Heart right ventricle (tissue), 16 donors: ENCODE results near the gene IGF2R. TPM values are rescaled to one million over a fixed set of nuclear protein-coding genes. Genes with fewer than 3 reads are reported as not detected.
A peak's percentile ranks its signal among the peaks of the same experiment; 100 is the strongest.

ENCODE experiments used
- ATAC-seq, 8 donors: fragments of 200-7000 bp; cut with Tn5 transposase; one replicate each; pipeline ENCODE4 v1.9.1; 2020; ENCODE audit warnings: mild to moderate bottlenecking in 8 of 8, moderate library complexity in 8 of 8, moderate number of reproducible peaks in 1 of 8
- DNase-seq, 2 donors: peaks; one replicate each; pipeline ENCODE4 v3.0.0-alpha.2; 2020
- H3K27ac ChIP-seq, 10 donors: fragments of 200-600 bp; sonication (generic) in 2 of 10; one replicate each; pipeline versions ENCODE4 v1.5.0 to v1.8.0; 2020 to 2022; ENCODE audit warnings: mild to moderate bottlenecking in 3 of 10
- H3K27me3 ChIP-seq, 7 donors: fragments of 200-600 bp; one replicate each; pipeline ENCODE4 v1.8.0; 2021 to 2022; ENCODE audit warnings: mild to moderate bottlenecking in 2 of 7
- H3K36me3 ChIP-seq, 9 donors: fragments of 200-600 bp; sonication (generic) in 1 of 9; one replicate each; pipeline versions ENCODE4 v1.5.0 to v1.8.0; 2020 to 2022; ENCODE audit warnings: mild to moderate bottlenecking in 2 of 9
- H3K4me1 ChIP-seq, 9 donors: fragments of 200-600 bp; sonication (generic) in 1 of 9; one replicate each; pipeline versions ENCODE4 v1.5.0 to v1.8.0; 2020 to 2022; ENCODE audit warnings: mild to moderate bottlenecking in 4 of 9
- H3K4me3 ChIP-seq, 10 donors: fragments of 200-600 bp; sonication (generic) in 2 of 10; one replicate each; pipeline versions ENCODE4 v1.5.0 to v1.8.0; 2020 to 2022; ENCODE audit warnings: mild to moderate bottlenecking in 7 of 10, moderate library complexity in 2 of 10
- H3K9me3 ChIP-seq, 11 donors: fragments of 200-600 bp in 10 of 11; sonication (generic) in 2 of 11; one replicate each; pipeline versions ENCODE4 v1.5.0 to v1.8.0; 2013 to 2022; ENCODE audit warnings: mild to moderate bottlenecking in 2 of 11, control low read depth in 1 of 11, moderate library complexity in 1 of 11
- WGBS, 2 donors: extraction: QIAGEN DNeasy Blood & Tissue Kit; methylation state at CpG; one replicate each; pipeline ENCODE4 v1.1.7; 2013; ENCODE audit warnings: inconsistent platforms in 1 of 2; 5-methylcytosine and 5-hydroxymethylcytosine counted together
- intact Hi-C, 10 donors: fragments of 100-400 bp; cut with DNase I; formaldehyde crosslinking; loops; one replicate each; pipeline versions ENCODE4 v1.11.1 to v1.14.2; 2022
- polyA plus RNA-seq, 2 donors: library from polyadenylated mRNA; stranded (reverse); fragments of 200-250 nt; gene quantifications; one replicate each; pipeline ENCODE4 v1.2.3, GENCODE V29; 2013
- total RNA-seq, 10 donors: library from RNA; stranded (reverse); fragmentation: NEBNext Ultra II Directional in 3 of 10; extraction: Animal tissue kit (Norgen Biotek cat#: 25700) in 3 of 10; gene quantifications; one replicate each; pipeline versions ENCODE4 v1.2.1 to v1.2.4, GENCODE V29; 2021 to 2023
- TF ChIP-seq, protein P1 (sequence below), 9 donors: fragments of 200-600 bp; sonication (generic) in 2 of 9; IDR thresholded peaks; one replicate each; pipeline versions ENCODE4 v1.5.0 to v1.8.0; 2021 to 2022; ENCODE audit warnings: antibody characterized with exemption in 9 of 9, mild to moderate bottlenecking in 5 of 9, moderate library complexity in 1 of 9
- donor health status: Arrhythmogenic right ventricular cardiomyopathy.
- donor health status: ischemic (EF 13 %, LVEDD 7.1; RV severe dilation, severe dysfunction).
- donor health status: healthy with polysubstance abuse.
- donor health status: DM: no; HTN: yes; CAD: no.
- donor health status: DM: no; HTN: no; CAD: no.
- donor health status: ischemic (EF 25% LVEDD 6.9; RV normal size, moderate dysfunction).
- donor health status: ischemic (EF 25% LVEDD 5.7; RV mildly dilated, moderate dysfunction).
- donor health status: healthy.
- donor health status: DM: yes; HTN: yes; CAD: no.
- donor health status: Ischemic cardiomyopathy.
- donor health status: ischemic (EF 35%, LVEDD 5.7; RV mildly dilated, moderate dysfunction).
- donor health status: nonischemic (EF 11% LVEDD 7.7; RV severe dilation, severe dysfunction).
- donor health status: DM: yes; HTN: yes; CAD: no.
- donor health status: PGD.
- donor health status: ischemic (EF 29% LVEDD 5.4; RV normal size, mild dysfunction).
- donor health status: nonischemic (EF 23%, LVEDD 6.1; RV moderate dilation, normal function).

IGF2R gene
- total and polyA plus RNA-seq, 12 donors: 13.7 to 95.6 (median 70.2) TPM

DNA sequence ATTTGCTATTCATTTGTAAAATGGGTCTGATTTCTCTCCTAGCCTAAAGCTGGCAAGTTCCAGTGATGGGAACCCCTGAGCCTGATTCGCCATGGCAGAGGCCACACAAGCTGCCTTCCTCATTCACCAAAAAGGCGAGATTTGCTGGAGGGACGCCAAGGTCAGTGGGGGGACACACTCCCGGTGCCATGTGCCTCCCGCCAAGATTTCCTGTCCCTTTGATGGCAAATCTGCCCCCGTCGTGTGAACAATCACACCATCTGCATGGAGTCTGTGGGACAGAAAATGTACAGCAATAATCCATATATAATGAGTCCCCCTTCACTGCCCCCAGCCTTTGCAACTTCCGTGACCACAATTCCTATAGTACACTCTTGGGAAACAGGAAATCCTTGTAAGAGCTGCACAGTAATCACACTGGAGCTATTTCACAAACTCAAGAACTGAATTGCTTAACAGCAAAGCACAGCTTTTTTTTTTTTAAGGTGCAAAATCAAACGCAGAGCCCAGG is 15.7 kb upstream of the IGF2R start:
- WGBS, 2 donors: 37 to 55% methylated on average over 9 of the region's 9 CpGs
- intact Hi-C loops: no loop called here
- Histone ChIP-seq H3K4me1 (peaks cover 0 to 36% (median 24%) of the 10 kb centered on the region in 9 donors), H3K9me3 (no peaks in the 10 kb centered on the region), H3K4me3 (no peak overlapping the region), H3K27me3 (no peaks in the 10 kb centered on the region), H3K27ac (peak overlapping the region in 8 of 10 donors; percentile 25 to 76 (median 56)), H3K36me3 (no peaks in the 10 kb centered on the region)
- TF ChIP-seq, protein P1, sequence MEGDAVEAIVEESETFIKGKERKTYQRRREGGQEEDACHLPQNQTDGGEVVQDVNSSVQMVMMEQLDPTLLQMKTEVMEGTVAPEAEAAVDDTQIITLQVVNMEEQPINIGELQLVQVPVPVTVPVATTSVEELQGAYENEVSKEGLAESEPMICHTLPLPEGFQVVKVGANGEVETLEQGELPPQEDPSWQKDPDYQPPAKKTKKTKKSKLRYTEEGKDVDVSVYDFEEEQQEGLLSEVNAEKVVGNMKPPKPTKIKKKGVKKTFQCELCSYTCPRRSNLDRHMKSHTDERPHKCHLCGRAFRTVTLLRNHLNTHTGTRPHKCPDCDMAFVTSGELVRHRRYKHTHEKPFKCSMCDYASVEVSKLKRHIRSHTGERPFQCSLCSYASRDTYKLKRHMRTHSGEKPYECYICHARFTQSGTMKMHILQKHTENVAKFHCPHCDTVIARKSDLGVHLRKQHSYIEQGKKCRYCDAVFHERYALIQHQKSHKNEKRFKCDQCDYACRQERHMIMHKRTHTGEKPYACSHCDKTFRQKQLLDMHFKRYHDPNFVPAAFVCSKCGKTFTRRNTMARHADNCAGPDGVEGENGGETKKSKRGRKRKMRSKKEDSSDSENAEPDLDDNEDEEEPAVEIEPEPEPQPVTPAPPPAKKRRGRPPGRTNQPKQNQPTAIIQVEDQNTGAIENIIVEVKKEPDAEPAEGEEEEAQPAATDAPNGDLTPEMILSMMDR (IDR thresholded peaks at IDR 0.05): no peak
- DNase-seq: peak; percentile 55 to 63
- peak in 7 of 8 donors; percentile 52 to 89 (median 78) for ATAC-seq

DNA sequence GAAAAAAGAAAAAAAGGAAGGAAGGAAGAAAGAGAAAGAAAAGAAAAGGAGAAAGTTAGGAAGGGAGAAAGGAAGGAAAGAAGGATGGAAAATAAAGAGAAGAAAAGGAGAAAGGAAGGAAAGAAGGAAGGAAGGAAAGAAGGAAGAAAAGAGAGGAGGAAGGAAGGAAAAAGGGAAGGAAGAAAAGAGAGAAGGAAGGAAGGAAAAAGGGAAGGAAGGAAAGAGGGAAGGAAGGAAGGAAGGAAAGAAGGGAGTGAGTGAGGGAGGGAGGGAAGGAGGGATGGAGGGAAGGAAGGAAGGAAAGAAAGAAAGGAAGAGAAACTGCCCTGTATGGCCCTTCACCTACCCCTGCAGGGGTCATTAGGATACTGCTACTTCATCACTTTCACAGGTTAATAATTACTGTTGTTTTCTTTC is 12.9 kb upstream of the IGF2R start:
- intact Hi-C loops: no loop called here
- no peaks in the 10 kb centered on the region for H3K36me3 ChIP-seq
- H3K9me3 ChIP-seq: no peaks in the 10 kb centered on the region
- no peaks in the 10 kb centered on the region for H3K27me3 ChIP-seq
- H3K4me3 ChIP-seq: no peak overlapping the region
- H3K27ac ChIP-seq: no peak overlapping the region
- no peak for DNase-seq
- ATAC-seq: no peak
- H3K4me1 ChIP-seq: peaks cover 4 to 60% (median 34%) of the 10 kb centered on the region in 9 donors
- TF ChIP-seq, protein P1 (IDR thresholded peaks at IDR 0.05): no peak

DNA sequence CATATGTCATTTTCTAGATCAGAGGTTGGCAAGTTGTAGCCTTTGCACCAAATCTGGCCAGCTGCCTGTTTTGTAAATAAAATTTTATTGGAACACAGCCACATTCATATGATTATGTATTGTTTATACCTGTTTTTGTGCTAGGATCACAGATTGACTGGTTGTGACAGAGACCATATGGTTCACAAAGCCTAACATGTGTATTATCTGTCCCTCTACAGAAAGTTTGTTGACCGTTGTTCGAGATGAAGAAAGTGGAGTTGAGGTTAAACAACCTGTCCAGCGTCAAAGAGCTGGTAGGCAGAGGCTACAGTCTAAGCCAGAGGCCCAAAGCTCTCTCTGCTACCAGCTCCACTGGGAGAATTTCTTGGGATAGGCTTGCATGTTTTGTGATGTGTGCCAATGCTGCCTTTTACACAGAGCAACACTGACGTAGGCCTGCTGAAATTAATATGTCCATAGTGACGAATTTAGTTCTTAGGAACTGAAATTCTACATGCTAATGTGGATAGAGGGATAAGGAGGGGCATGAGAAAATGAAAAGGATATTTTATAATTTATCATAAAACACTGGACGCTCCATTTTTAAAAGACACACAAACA is 11.7 kb upstream of the IGF2R start:
- TF ChIP-seq, protein P1 (IDR thresholded peaks at IDR 0.05): no peak
- peaks cover 4 to 59% (median 30%) of the 10 kb centered on the region in 9 donors for H3K4me1 ChIP-seq
- no peaks in the 10 kb centered on the region for H3K9me3 ChIP-seq
- intact Hi-C loops: no loop called here
- H3K27ac ChIP-seq: no peak overlapping the region
- H3K27me3 ChIP-seq: no peaks in the 10 kb centered on the region
- ATAC-seq: no peak
- DNase-seq: no peak
- no peaks in the 10 kb centered on the region for H3K36me3 ChIP-seq
- no peak overlapping the region for H3K4me3 ChIP-seq
- WGBS, 2 donors: 95 to 98% methylated on average over 6 of the region's 6 CpGs

DNA sequence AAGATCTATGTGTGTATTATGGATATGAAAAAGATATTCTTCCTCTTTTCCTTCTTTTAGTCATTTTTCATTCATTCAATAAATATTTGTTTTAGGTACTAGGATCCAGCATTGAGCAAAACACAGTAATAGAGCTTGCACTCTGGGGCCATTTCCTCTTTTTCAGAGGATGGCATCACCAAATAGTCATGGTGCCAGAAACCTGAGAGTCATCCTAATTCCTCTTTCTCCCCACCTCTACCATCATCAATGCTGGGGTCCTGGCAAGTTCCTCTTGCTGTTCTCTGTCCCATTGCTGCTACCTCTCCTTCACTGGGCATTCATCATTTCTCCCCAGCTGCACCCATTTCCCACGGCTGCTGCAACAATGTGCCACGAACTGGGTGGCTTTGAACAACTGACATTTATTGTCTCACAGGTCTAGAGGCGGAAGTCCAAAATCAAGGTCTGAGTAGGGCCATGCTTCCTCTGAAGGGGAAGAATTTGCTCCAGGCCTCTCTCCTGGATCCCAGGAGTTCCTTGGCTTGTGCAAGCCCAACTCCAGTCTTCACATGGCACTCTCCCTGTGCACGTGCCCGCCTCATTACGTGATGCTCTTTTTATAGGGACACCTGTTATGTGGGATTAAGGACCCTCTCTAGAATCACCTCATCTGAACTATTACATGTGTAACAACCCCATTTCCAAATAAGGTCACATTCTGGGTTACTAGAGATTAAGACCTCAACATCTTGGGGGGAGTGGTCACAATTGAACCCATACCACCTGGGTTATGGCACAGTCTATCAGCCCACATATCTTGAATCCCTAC is 9.5 kb upstream of the IGF2R start:
- peak overlapping the region in 1 of 10 donors; percentile 6 for H3K4me3 ChIP-seq
- peak overlapping the region in 9 of 10 donors; percentile 2 to 89 (median 59) for H3K27ac ChIP-seq
- DNase-seq (no peak), ATAC-seq (peak in 5 of 8 donors; percentile 17 to 61 (median 54))
- H3K36me3 ChIP-seq: no peaks in the 10 kb centered on the region
- H3K4me1 ChIP-seq: peaks cover 4 to 49% (median 10%) of the 10 kb centered on the region in 9 donors
- H3K27me3 ChIP-seq: no peaks in the 10 kb centered on the region
- 88 to 93% methylated on average over 6 of the region's 6 CpGs for WGBS, 2 donors
- intact Hi-C loops: no loop called here
- TF ChIP-seq, protein P1 (IDR thresholded peaks at IDR 0.05): no peak
- no peaks in the 10 kb centered on the region for H3K9me3 ChIP-seq
